GM12878 (cell line): Measurements from ENCODE around the gene USP17L20. TPM values are rescaled to one million over a fixed set of nuclear protein-coding genes. Genes with fewer than 3 reads are reported as not detected.
"Not testable (repeated sequence)": the region's sequence is repeated elsewhere in the genome, so short reads cannot be mapped to it uniquely, and the experiment has no call there.

Source experiments
- ATAC-seq: fragments of 200-7000 bp; cut with Tn5 transposase; 3 replicates; pipeline ENCODE4 v1.9.1; 2020; ENCODE audit warnings: mild to moderate bottlenecking, moderate library complexity
- BruUV-seq: library from RNA; stranded (reverse); fragments of 400-500 nt; replicated peaks from 2 replicates; lab custom pipeline; 2021; lab: Mats Ljungman, UMichigan
- CTCF ChIA-PET: fragments of 300-600 bp; sonication (Branson Sonifier 250); formaldehyde crosslinking; extraction: SDS; loops from one replicate; lab custom pipeline; 2021; ENCODE audit warnings: inconsistent platforms; lab: Yijun Ruan, JAX
- POLR2A ChIA-PET: fragments of 350-600 bp; formaldehyde crosslinking; extraction: SDS; loops from one replicate; lab custom pipeline; 2021; ENCODE audit warnings: inconsistent platforms; lab: Charles Lee
- RAD21 ChIA-PET: fragments of 300-600 bp; sonication (Branson Sonifier 250); formaldehyde crosslinking; loops from one replicate; lab custom pipeline; 2023; ENCODE audit warnings: antibody characterized with exemption; ENCODE audit not compliant: unreplicated experiment; lab: Charles Lee
- SMC1A ChIA-PET: fragments of 300-600 bp; sonication (Branson Sonifier 250); formaldehyde crosslinking; loops from one replicate; lab custom pipeline; 2023; ENCODE audit not compliant: unreplicated experiment, uncharacterized antibody; lab: Charles Lee
- DNase-seq: peaks from one replicate; pipeline ENCODE4 v3.0.0-alpha.2; 2011; ENCODE audit warnings: low read depth, low spot score
- FAIRE-seq: peaks from 3 replicates; lab custom pipeline; 2011; peaks lifted over from hg19 to GRCh38; lab: Jason Lieb, UNC
- H2AFZ ChIP-seq: 2 replicates; pipeline ENCODE4 v1.6.0; 2011; ENCODE audit warnings: low read depth, low read length, control low read depth; ENCODE audit not compliant: control insufficient read depth
- H3K27ac ChIP-seq: 2 replicates; pipeline ENCODE4 v1.5.1; 2011; ENCODE audit warnings: control low read depth; ENCODE audit not compliant: control insufficient read depth, insufficient read depth
- H3K27me3 ChIP-seq, 2 experiments: replicated peaks in 1 of 2; 2 replicates each; pipeline versions ENCODE4 v1.6.0 to v1.6.1; 2011; ENCODE audit warnings: low read length in 1 of 2; ENCODE audit not compliant: control insufficient read depth in 2 of 2, insufficient read depth in 2 of 2
- H3K36me3 ChIP-seq, 2 experiments: 2 replicates each; pipeline ENCODE4 v1.5.1; 2011; ENCODE audit warnings: low read length in 1 of 2; ENCODE audit not compliant: control insufficient read depth in 2 of 2, insufficient read depth in 2 of 2
- H3K4me1 ChIP-seq: 2 replicates; pipeline ENCODE4 v1.6.1; 2011; ENCODE audit warnings: mild to moderate bottlenecking, low read length, moderate library complexity, mixed read lengths; ENCODE audit not compliant: control insufficient read depth, insufficient read depth
- H3K4me2 ChIP-seq: 2 replicates; pipeline ENCODE4 v1.6.0; 2011; ENCODE audit warnings: control low read depth; ENCODE audit not compliant: control insufficient read depth, insufficient read depth
- H3K4me3 ChIP-seq: fragments of 200-600 bp; sonication (generic); 2 replicates; pipeline ENCODE4 v1.5.1; 2016
- H3K79me2 ChIP-seq: 2 replicates; pipeline ENCODE4 v1.6.0; 2011; ENCODE audit warnings: low read length; ENCODE audit not compliant: control insufficient read depth, insufficient read depth
- H3K9ac ChIP-seq: 2 replicates; pipeline ENCODE4 v1.8.0; 2011; ENCODE audit warnings: low read length, control low read depth, mixed read lengths; ENCODE audit not compliant: control insufficient read depth, insufficient read depth
- H3K9me3 ChIP-seq: replicated peaks from 3 replicates; pipeline ENCODE4 v1.5.1; 2011; ENCODE audit warnings: mild to moderate bottlenecking, low read length; ENCODE audit not compliant: control insufficient read depth, insufficient read depth
- H4K20me1 ChIP-seq: 2 replicates; pipeline ENCODE4 v1.6.0; 2011; ENCODE audit not compliant: control insufficient read depth, insufficient read depth
- WGBS: methylation state at CpG from one replicate; pipeline ENCODE4 v1.1.6; 2016; ENCODE audit warnings: low lambda C conversion rate; ENCODE audit not compliant: insufficient replicate concordance, insufficient coverage; ENCODE audit errors: missing lambda C conversion rate; 5-methylcytosine and 5-hydroxymethylcytosine counted together
- in situ Hi-C: fragments of 300-500 bp; cut with MboI; formaldehyde crosslinking; loops from 9 replicates; pipeline ENCODE4 v1.14.3; 2018; ENCODE audit warnings: mixed read lengths
- intact Hi-C: fragments of 100-400 bp; cut with micrococcal nuclease; formaldehyde crosslinking; loops from one replicate; pipeline ENCODE4 v1.14.2; 2022; ENCODE audit not compliant: unreplicated experiment
- polyA plus RNA-seq, 11 experiments: library from polyadenylated mRNA; depleted of rRNA in 4 of 11; unstranded in 6 of 11; stranded (reverse) in 5 of 11; fragments of >200 nt; fragmentation: Nextera tagmentation in 4 of 11; fragmentation: Illumina TruSeq in 1 of 11; extraction: Ambion mirVana in 4 of 11; extraction: Trizol in 1 of 11; gene quantifications; 1 replicate in 1 of 11; 2 replicates in 10 of 11; pipeline versions ENCODE4 v1.2.1 to v1.2.3, GENCODE V29; 2011 to 2016; ENCODE audit warnings: inconsistent platforms in 2 of 11, missing spikeins in 2 of 11, low read depth in 1 of 11
- total RNA-seq, 4 experiments: library from RNA; depleted of rRNA in 3 of 4; stranded (reverse); fragments of >200 nt in 3 of 4; fragmentation: Illumina TruSeq in 1 of 4; extraction: Trizol in 1 of 4; gene quantifications; 2 replicates each; pipeline versions ENCODE4 v1.2.1 to v1.2.3, GENCODE V29; 2013 to 2021

The USP17L20 gene
- total and polyA plus RNA-seq, 10 of the 15 experiments (the other 5 are each of a cell fraction or from before 2014, with no cell fraction given) = not detected

- CTCF ChIA-PET, H3K9me3 ChIP-seq, H3K36me3 ChIP-seq, H3K27ac ChIP-seq, DNase-seq, ATAC-seq, H3K27me3 ChIP-seq, RAD21 ChIA-PET, POLR2A ChIA-PET, H3K79me2 ChIP-seq, H3K9ac ChIP-seq, SMC1A ChIA-PET, in situ Hi-C loops, H3K4me3 ChIP-seq, H2AFZ ChIP-seq, H3K4me1 ChIP-seq, H3K4me2 ChIP-seq, intact Hi-C loops, FAIRE-seq, H4K20me1 ChIP-seq, BruUV-seq: not testable (repeated sequence)
- WGBS = no CpG with 5 or more reads among the region's 14 CpGs
These were observed 42.8 kb upstream of the USP17L20 start, which contains the start of gene USP17L11 for GRCh38 chr4:9215105-9215504. Gene USP17L11 (plus strand): TSS chr4:9215405. CDS start chr4:9215405, 0 bp downstream.

GRCh38 chr4:9219852-9220251 is 38.1 kb upstream of the USP17L20 start, which contains the start of gene USP17L12:
Gene USP17L12 (plus strand): TSS chr4:9220152. CDS start chr4:9220152, 0 bp downstream.
- CTCF ChIA-PET, BruUV-seq, RAD21 ChIA-PET, H3K4me1 ChIP-seq, in situ Hi-C loops, H3K27me3 ChIP-seq, H3K79me2 ChIP-seq, SMC1A ChIA-PET, H3K36me3 ChIP-seq, H3K9ac ChIP-seq, POLR2A ChIA-PET, intact Hi-C loops, H3K4me2 ChIP-seq, ATAC-seq, H3K9me3 ChIP-seq, H3K4me3 ChIP-seq, H3K27ac ChIP-seq, DNase-seq, H4K20me1 ChIP-seq, FAIRE-seq, H2AFZ ChIP-seq: not testable (repeated sequence)
- no CpG with 5 or more reads among the region's 13 CpGs for WGBS

- FAIRE-seq, H2AFZ ChIP-seq, POLR2A ChIA-PET, H3K4me2 ChIP-seq, RAD21 ChIA-PET, H3K9ac ChIP-seq, BruUV-seq, H3K27me3 ChIP-seq, DNase-seq, in situ Hi-C loops, H4K20me1 ChIP-seq, H3K27ac ChIP-seq, H3K9me3 ChIP-seq, H3K4me1 ChIP-seq, H3K4me3 ChIP-seq, intact Hi-C loops, CTCF ChIA-PET, SMC1A ChIA-PET, ATAC-seq, H3K36me3 ChIP-seq, H3K79me2 ChIP-seq: not testable (repeated sequence)
- WGBS = no CpG with 5 or more reads among the region's 14 CpGs
These were observed 33.3 kb upstream of the USP17L20 start, which contains the start of gene USP17L13 for GRCh38 chr4:9224596-9224995. Gene USP17L13 (plus strand): TSS chr4:9224896. CDS start chr4:9224896, 0 bp downstream.

- H3K27ac ChIP-seq, SMC1A ChIA-PET, H3K4me3 ChIP-seq, H3K27me3 ChIP-seq, H2AFZ ChIP-seq, POLR2A ChIA-PET, BruUV-seq, H3K36me3 ChIP-seq, H3K4me2 ChIP-seq, CTCF ChIA-PET, H3K9me3 ChIP-seq, H3K9ac ChIP-seq, in situ Hi-C loops, H4K20me1 ChIP-seq, DNase-seq, FAIRE-seq, ATAC-seq, H3K79me2 ChIP-seq, H3K4me1 ChIP-seq, intact Hi-C loops, RAD21 ChIA-PET: not testable (repeated sequence)
- WGBS = 35% methylated on average over 5 of the region's 8 CpGs
These were observed 27.7 kb upstream of the USP17L20 start for GRCh38 chr4:9230249-9230648.
